K562 (cell line): ENCODE results near the gene ADPRM. TPM values are rescaled to one million over a fixed set of nuclear protein-coding genes. Genes with fewer than 3 reads are reported as not detected.

Experiments used
- ATAC-seq: fragments of 200-7000 bp; cut with Tn5 transposase; 3 replicates; pipeline ENCODE4 v1.9.1; 2020; ENCODE audit warnings: moderate library complexity
- BruUV-seq: library from RNA; stranded (reverse); fragments of 400-500 nt; replicated peaks from 2 replicates; lab custom pipeline; 2021; lab: Mats Ljungman, UMichigan
- CTCF ChIA-PET: fragments of 300-600 bp; formaldehyde crosslinking; extraction: SDS; loops from one replicate; lab custom pipeline; 2021; ENCODE audit warnings: low intra/inter-chr PET ratio; lab: Yijun Ruan, JAX
- POLR2A ChIA-PET: fragments of 300-600, 350-650 bp; sonication (Branson Sonifier 250); formaldehyde crosslinking; extraction: SDS; loops from one replicate; lab custom pipeline; 2021; ENCODE audit warnings: antibody characterized with exemption, inconsistent platforms; lab: Yijun Ruan, JAX
- DNase-seq, 4 experiments: peaks; one replicate each; pipeline versions ENCODE4 v3.0.0 to v3.0.0-alpha.2; 2011 to 2018; ENCODE audit warnings: low spot score in 3 of 4, mixed read lengths in 3 of 4; ENCODE audit errors: extremely low read depth in 1 of 4
- FAIRE-seq: peaks from 2 replicates; lab custom pipeline; 2011; peaks lifted over from hg19 to GRCh38; lab: Jason Lieb, UNC
- H2AFZ ChIP-seq: 2 replicates; pipeline ENCODE4 v1.6.0; 2011; ENCODE audit warnings: low read depth, low read length, control low read depth, inconsistent platforms
- H3K27ac ChIP-seq: fragments of 200-600 bp; 3 replicates; pipeline ENCODE4 v1.8.0; 2011; ENCODE audit warnings: low read depth, mild to moderate bottlenecking, control low read depth, inconsistent platforms, low read length, moderate library complexity, mixed read lengths; ENCODE audit errors: extremely low read depth
- H3K27me3 ChIP-seq, 2 experiments: fragments of 300-600 bp in 1 of 2; 2 replicates in 1 of 2; 3 replicates in 1 of 2; pipeline versions ENCODE4 v1.6.0 to v1.8.0; 2011; ENCODE audit warnings: inconsistent platforms in 2 of 2, low read length in 2 of 2, mild to moderate bottlenecking in 1 of 2, mixed read lengths in 1 of 2, moderate library complexity in 1 of 2; ENCODE audit not compliant: control insufficient read depth in 2 of 2, insufficient read depth in 2 of 2
- H3K36me3 ChIP-seq: fragments of 300-600 bp; 3 replicates; pipeline ENCODE4 v1.8.0; 2011; ENCODE audit warnings: mild to moderate bottlenecking, low read length, inconsistent platforms; ENCODE audit not compliant: control insufficient read depth, insufficient read depth
- H3K4me1 ChIP-seq, 2 experiments: fragments of 200-600 bp in 1 of 2; replicated peaks in 1 of 2; 2 replicates in 1 of 2; 3 replicates in 1 of 2; pipeline versions ENCODE4 v1.5.1 to v1.8.0; 2011; ENCODE audit warnings: inconsistent platforms in 2 of 2, low read length in 2 of 2, mild to moderate bottlenecking in 1 of 2, mixed read lengths in 1 of 2, moderate library complexity in 1 of 2; ENCODE audit not compliant: control insufficient read depth in 2 of 2, insufficient read depth in 2 of 2
- H3K4me2 ChIP-seq: 2 replicates; pipeline ENCODE4 v1.6.1; 2011; ENCODE audit warnings: low read length, control low read depth, inconsistent platforms, mixed read lengths; ENCODE audit not compliant: insufficient read depth
- H3K4me3 ChIP-seq: fragments of 200-600 bp; sonication (generic), shearing (Covaris generic); 2 replicates; pipeline ENCODE4 v1.5.1; 2016; ENCODE audit warnings: control low read depth, inconsistent platforms
- H3K79me2 ChIP-seq: fragments of 200-600 bp; 3 replicates; pipeline ENCODE4 v1.8.0; 2011; ENCODE audit warnings: low read length, inconsistent platforms; ENCODE audit not compliant: control insufficient read depth, insufficient read depth
- H3K9ac ChIP-seq, 2 experiments: 2 replicates each; pipeline versions ENCODE4 v1.6.0 to v1.6.1; 2011; ENCODE audit warnings: low read depth in 2 of 2, low read length in 2 of 2, control low read depth in 1 of 2, inconsistent platforms in 1 of 2, mild to moderate bottlenecking in 1 of 2, mixed read lengths in 1 of 2; ENCODE audit not compliant: insufficient read depth in 1 of 2
- H3K9me1 ChIP-seq: one replicate; pipeline ENCODE4 v1.6.0; 2011; ENCODE audit warnings: inconsistent platforms, mild to moderate bottlenecking, low read length, moderate library complexity; ENCODE audit not compliant: control insufficient read depth, insufficient read depth
- H3K9me3 ChIP-seq: replicated peaks from 2 replicates; pipeline ENCODE4 v1.5.1; 2011; ENCODE audit warnings: low read depth, low read length, inconsistent platforms; ENCODE audit not compliant: control insufficient read depth, insufficient read depth
- H4K20me1 ChIP-seq: replicated peaks from 2 replicates; pipeline ENCODE4 v1.6.1; 2011; ENCODE audit warnings: low read length, inconsistent platforms, mixed read lengths; ENCODE audit not compliant: control insufficient read depth, insufficient read depth
- ARHGAP35 ChIP-seq: fragments of 450-650 bp; IDR thresholded peaks from 2 replicates; pipeline ENCODE4 v1.6.1; 2018; ENCODE audit not compliant: partially characterized antibody
- ATF1 ChIP-seq, 2 experiments: fragments of 450-650 bp in 1 of 2; IDR thresholded peaks; 2 replicates each; pipeline ENCODE4 v1.6.1; 2016; ENCODE audit warnings: missing compliant biosample characterization in 1 of 2, missing genetic modification characterization in 1 of 2
- ATF7 ChIP-seq: fragments of 450-650 bp; IDR thresholded peaks from 2 replicates; pipeline ENCODE4 v1.7.1; 2014; ENCODE audit warnings: mild to moderate bottlenecking, moderate library complexity
- CC2D1A ChIP-seq: fragments of 450-650 bp; IDR thresholded peaks from 2 replicates; pipeline ENCODE4 v1.6.1; 2017; ENCODE audit warnings: mild to moderate bottlenecking
- FOXJ3 ChIP-seq: sonication (generic); formaldehyde crosslinking; IDR thresholded peaks from 2 replicates; pipeline ENCODE4 v1.4.0; 2020; ENCODE audit warnings: mild to moderate bottlenecking, missing genetic modification reagents
- GATAD2A ChIP-seq: fragments of 450-650 bp; IDR thresholded peaks from 2 replicates; pipeline ENCODE4 v1.6.1; 2017
- LEF1 ChIP-seq: fragments of 450-650 bp; IDR thresholded peaks from 2 replicates; pipeline ENCODE4 v1.6.1; 2016; ENCODE audit warnings: mild to moderate bottlenecking
- NCOA1 ChIP-seq: fragments of 450-650 bp; IDR thresholded peaks from 2 replicates; pipeline ENCODE4 v1.6.1; 2016; ENCODE audit warnings: low read depth
- RBM14 ChIP-seq: fragments of 200-400 bp; formaldehyde crosslinking; IDR thresholded peaks from 2 replicates; pipeline ENCODE4 v1.6.1; 2018; ENCODE audit warnings: low read depth, mild to moderate bottlenecking, low read length, moderate library complexity, borderline replicate concordance; ENCODE audit not compliant: insufficient read depth
- SNRNP70 ChIP-seq: fragments of 200-400 bp; formaldehyde crosslinking; optimal IDR thresholded peaks from 2 replicates; pipeline ENCODE3; 2017; ENCODE audit warnings: low read depth, low read length
- TCF3 ChIP-seq: sonication (generic); formaldehyde crosslinking; IDR thresholded peaks from 2 replicates; pipeline ENCODE4 v1.4.0; 2020; ENCODE audit warnings: mild to moderate bottlenecking, missing genetic modification reagents
- WGBS: fragments of 100-300 bp; shearing (Covaris generic); methylation state at CpG from one replicate; pipeline ENCODE4 v1.1.6; 2016; ENCODE audit warnings: low coverage, mixed read lengths; ENCODE audit not compliant: insufficient coverage; ENCODE audit errors: missing lambda C conversion rate; 5-methylcytosine and 5-hydroxymethylcytosine counted together
- in situ Hi-C: fragments of 300-500 bp; cut with MboI; formaldehyde crosslinking; loops from 4 replicates; pipeline ENCODE4 v1.15.0; 2018; ENCODE audit warnings: inconsistent platforms, mixed read lengths
- intact Hi-C: fragments of 100-400 bp; cut with micrococcal nuclease; formaldehyde crosslinking; loops from 2 replicates; pipeline ENCODE4 v1.14.2; 2022
- polyA plus RNA-seq, 8 experiments: library from polyadenylated mRNA; depleted of rRNA in 4 of 8; stranded (reverse) in 5 of 8; unstranded in 3 of 8; fragments of >200 nt; fragmentation: Nextera tagmentation in 2 of 8; fragmentation: Illumina TruSeq in 1 of 8; extraction: Ambion mirVana in 2 of 8; extraction: Trizol in 1 of 8; gene quantifications; 2 replicates each; pipeline versions ENCODE4 v1.2.1 to v1.2.3, GENCODE V29; 2011 to 2014; ENCODE audit warnings: inconsistent platforms in 1 of 8, missing spikeins in 1 of 8
- total RNA-seq, 7 experiments: library from RNA; depleted of rRNA in 6 of 7; stranded (reverse); fragments of >200 nt in 6 of 7; fragmentation: Illumina TruSeq in 2 of 7; extraction: Trizol in 2 of 7; gene quantifications; 2 replicates each; pipeline versions ENCODE4 v1.2.1 to v1.2.3, GENCODE V29; 2011 to 2021; ENCODE audit warnings: low replicate concordance in 1 of 7
- TF ChIP-seq, protein P1 (sequence below): fragments of 250-450 bp; sonication (Bioruptor Pico); IDR thresholded peaks from 2 replicates; pipeline ENCODE4 v1.8.0; 2021; ENCODE audit warnings: moderate library complexity, mild to moderate bottlenecking, inconsistent platforms
- TF ChIP-seq, protein P2 (sequence below), 2 experiments: IDR thresholded peaks; 2 replicates each; pipeline ENCODE4 v1.6.1; 2011; ENCODE audit warnings: borderline replicate concordance in 1 of 2, control low read depth in 1 of 2, low read depth in 1 of 2, low read length in 1 of 2, mild to moderate bottlenecking in 1 of 2, mixed read lengths in 1 of 2, moderate library complexity in 1 of 2; ENCODE audit not compliant: insufficient read depth in 1 of 2, insufficient read length in 1 of 2, poor library complexity in 1 of 2, severe bottlenecking in 1 of 2; ENCODE audit errors: extremely low read depth in 1 of 2
- TF ChIP-seq, protein P3 (sequence below): fragments of 450-650 bp; formaldehyde crosslinking; IDR thresholded peaks from 2 replicates; pipeline ENCODE4 v1.4.0; 2020; ENCODE audit warnings: mild to moderate bottlenecking, mixed read lengths

ADPRM gene
- total and polyA plus RNA-seq, 9 of the 15 experiments (the other 6 are each of a cell fraction or from before 2014, with no cell fraction given) = 4.7 to 17.6 (median 6.2) TPM

DNA sequence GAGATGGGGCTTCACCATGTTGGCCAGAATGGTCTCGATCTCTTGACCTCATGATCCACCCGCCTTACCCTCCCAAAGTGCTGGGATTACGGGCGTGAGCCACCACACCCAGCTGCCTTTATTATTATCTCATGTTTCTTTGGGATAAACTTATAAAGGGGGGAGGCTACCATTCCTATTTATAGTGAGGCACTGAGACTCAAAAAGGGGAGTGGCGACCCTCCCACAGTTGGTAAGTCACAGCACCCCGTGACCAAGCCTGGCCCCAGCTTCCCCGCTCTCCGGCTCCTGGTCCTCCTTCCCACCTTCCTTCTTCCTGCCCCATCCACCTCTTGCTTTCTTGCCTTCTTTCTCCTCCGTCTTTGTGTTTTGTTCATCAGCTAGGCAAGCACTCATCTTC lies 45.5 kb upstream of the ADPRM start:
- DNase-seq (no peak), ATAC-seq (no peak), FAIRE-seq (no peak)
- Histone ChIP-seq H3K9me1 (no peaks in the 10 kb centered on the region), H3K9ac (no peak overlapping the region), H3K36me3 (no peaks in the 10 kb centered on the region), H3K9me3 (no peaks in the 10 kb centered on the region), H3K4me1 (no peaks in the 10 kb centered on the region), H3K27me3 (peaks cover 0 to 20% of the 10 kb centered on the region in 2 experiments; a peak in 2 of 5 replicates), H3K27ac (no peak overlapping the region), H3K4me3 (no peak overlapping the region), H2AFZ (no peak overlapping the region), H3K79me2 (no peaks in the 10 kb centered on the region), H4K20me1 (no peaks in the 10 kb centered on the region), H3K4me2 (no peak overlapping the region)
- BruUV-seq = no TSS peak
- ChIA-PET POLR2A (no interaction called here), CTCF (no interaction called here)
- in situ Hi-C loops = no loop called here
- WGBS = 10% methylated on average over 7 of the region's 9 CpGs
- intact Hi-C loops = no loop called here
- no peak for TF ChIP-seq FOXJ3 (CRISPR knock-in tag)
- TF ChIP-seq LEF1 = no peak
- TF ChIP-seq CC2D1A = no peak
- no peak for TF ChIP-seq SNRNP70
- no peak for TF ChIP-seq RBM14
- TF ChIP-seq, protein P1, sequence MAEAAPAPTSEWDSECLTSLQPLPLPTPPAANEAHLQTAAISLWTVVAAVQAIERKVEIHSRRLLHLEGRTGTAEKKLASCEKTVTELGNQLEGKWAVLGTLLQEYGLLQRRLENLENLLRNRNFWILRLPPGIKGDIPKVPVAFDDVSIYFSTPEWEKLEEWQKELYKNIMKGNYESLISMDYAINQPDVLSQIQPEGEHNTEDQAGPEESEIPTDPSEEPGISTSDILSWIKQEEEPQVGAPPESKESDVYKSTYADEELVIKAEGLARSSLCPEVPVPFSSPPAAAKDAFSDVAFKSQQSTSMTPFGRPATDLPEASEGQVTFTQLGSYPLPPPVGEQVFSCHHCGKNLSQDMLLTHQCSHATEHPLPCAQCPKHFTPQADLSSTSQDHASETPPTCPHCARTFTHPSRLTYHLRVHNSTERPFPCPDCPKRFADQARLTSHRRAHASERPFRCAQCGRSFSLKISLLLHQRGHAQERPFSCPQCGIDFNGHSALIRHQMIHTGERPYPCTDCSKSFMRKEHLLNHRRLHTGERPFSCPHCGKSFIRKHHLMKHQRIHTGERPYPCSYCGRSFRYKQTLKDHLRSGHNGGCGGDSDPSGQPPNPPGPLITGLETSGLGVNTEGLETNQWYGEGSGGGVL = no peak
- TF ChIP-seq GATAD2A = no peak
- TF ChIP-seq, protein P2, sequence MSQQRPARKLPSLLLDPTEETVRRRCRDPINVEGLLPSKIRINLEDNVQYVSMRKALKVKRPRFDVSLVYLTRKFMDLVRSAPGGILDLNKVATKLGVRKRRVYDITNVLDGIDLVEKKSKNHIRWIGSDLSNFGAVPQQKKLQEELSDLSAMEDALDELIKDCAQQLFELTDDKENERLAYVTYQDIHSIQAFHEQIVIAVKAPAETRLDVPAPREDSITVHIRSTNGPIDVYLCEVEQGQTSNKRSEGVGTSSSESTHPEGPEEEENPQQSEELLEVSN (IDR thresholded peaks at IDR 0.05; ENCODE audit: borderline replicate concordance in 1 of 2, extremely low read depth in 1 of 2, insufficient read depth in 1 of 2, insufficient read length in 1 of 2, low read depth in 1 of 2, low read length in 1 of 2, poor library complexity in 1 of 2, severe bottlenecking in 1 of 2) = no peak
- no peak for TF ChIP-seq ARHGAP35
- TF ChIP-seq, protein P3, sequence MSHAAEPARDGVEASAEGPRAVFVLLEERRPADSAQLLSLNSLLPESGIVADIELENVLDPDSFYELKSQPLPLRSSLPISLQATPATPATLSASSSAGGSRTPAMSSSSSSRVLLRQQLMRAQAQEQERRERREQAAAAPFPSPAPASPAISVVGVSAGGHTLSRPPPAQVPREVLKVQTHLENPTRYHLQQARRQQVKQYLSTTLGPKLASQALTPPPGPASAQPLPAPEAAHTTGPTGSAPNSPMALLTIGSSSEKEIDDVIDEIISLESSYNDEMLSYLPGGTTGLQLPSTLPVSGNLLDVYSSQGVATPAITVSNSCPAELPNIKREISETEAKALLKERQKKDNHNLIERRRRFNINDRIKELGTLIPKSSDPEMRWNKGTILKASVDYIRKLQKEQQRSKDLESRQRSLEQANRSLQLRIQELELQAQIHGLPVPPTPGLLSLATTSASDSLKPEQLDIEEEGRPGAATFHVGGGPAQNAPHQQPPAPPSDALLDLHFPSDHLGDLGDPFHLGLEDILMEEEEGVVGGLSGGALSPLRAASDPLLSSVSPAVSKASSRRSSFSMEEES (CRISPR knock-in tag) = no peak
- TF ChIP-seq ATF1 (CRISPR knock-in tag; IDR thresholded peaks at IDR 0.05) = no peak
- TF ChIP-seq ATF1 (tag; IDR thresholded peaks at IDR 0.05) = no peak
- no peak for TF ChIP-seq ATF7
- no peak for TF ChIP-seq NCOA1
- TF ChIP-seq TCF3 = no peak
